HepG2 (cell line): ENCODE measurements around the gene PTK7. TPM values are rescaled to one million over a fixed set of nuclear protein-coding genes. Genes with fewer than 3 reads are reported as not detected.

Experiments used
- ATAC-seq: fragments of 200-7000 bp; cut with Tn5 transposase; 3 replicates; pipeline ENCODE4 v1.9.1; 2020; ENCODE audit warnings: mild to moderate bottlenecking, moderate library complexity
- BruUV-seq: library from RNA; stranded (reverse); fragments of 400-500 nt; replicated peaks from 2 replicates; lab custom pipeline; 2021; lab: Mats Ljungman, UMichigan
- CTCF ChIA-PET: fragments of 300-600 bp; formaldehyde crosslinking; extraction: SDS; loops from one replicate; lab custom pipeline; 2021; ENCODE audit warnings: low total read pairs, inconsistent platforms, low intra/inter-chr PET ratio; lab: Yijun Ruan, JAX
- POLR2A ChIA-PET: fragments of 350-600 bp; sonication (Branson Sonifier 250); formaldehyde crosslinking; loops from one replicate; lab custom pipeline; 2020; ENCODE audit warnings: antibody characterized with exemption, inconsistent platforms; lab: Yijun Ruan, JAX
- DNase-seq: peaks from one replicate; pipeline ENCODE4 v3.0.0-alpha.2; 2015; ENCODE audit warnings: low spot score
- FAIRE-seq: peaks from 3 replicates; lab custom pipeline; 2011; peaks lifted over from hg19 to GRCh38; lab: Jason Lieb, UNC
- H2AFZ ChIP-seq: one replicate; pipeline ENCODE4 v1.6.1; 2011; ENCODE audit warnings: low read length, inconsistent platforms
- H3K27ac ChIP-seq: fragments of 300-600 bp; 3 replicates; pipeline ENCODE4 v1.8.0; 2011; ENCODE audit warnings: mixed run types, mild to moderate bottlenecking, mixed read lengths, low read length, inconsistent platforms; ENCODE audit not compliant: insufficient read depth; ENCODE audit errors: extremely low read length
- H3K27me3 ChIP-seq, 2 experiments: fragments of 200-600 bp in 1 of 2; 2 replicates in 1 of 2; 3 replicates in 1 of 2; pipeline versions ENCODE4 v1.6.0 to v1.8.0; 2011; ENCODE audit warnings: low read length in 2 of 2, mild to moderate bottlenecking in 2 of 2, moderate library complexity in 2 of 2, inconsistent platforms in 1 of 2; ENCODE audit not compliant: insufficient read depth in 2 of 2, control insufficient read depth in 1 of 2
- H3K36me3 ChIP-seq, 2 experiments: fragments of 200-600 bp in 1 of 2; replicated peaks in 1 of 2; 2 replicates in 1 of 2; 3 replicates in 1 of 2; pipeline versions ENCODE4 v1.5.1 to v1.8.0; 2011; ENCODE audit warnings: low read length in 2 of 2, inconsistent platforms in 1 of 2; ENCODE audit not compliant: insufficient read depth in 2 of 2, control insufficient read depth in 1 of 2
- H3K4me1 ChIP-seq: 2 replicates; pipeline ENCODE4 v1.5.1; 2012; ENCODE audit warnings: low read length, inconsistent platforms; ENCODE audit not compliant: insufficient read depth
- H3K4me2 ChIP-seq: 2 replicates; pipeline ENCODE4 v1.6.0; 2011; ENCODE audit warnings: low read depth, low read length, inconsistent platforms
- H3K4me3 ChIP-seq, 3 experiments: fragments of 200-600 bp in 1 of 3; sonication (generic), shearing (Covaris generic) in 1 of 3; replicated peaks in 1 of 3; 2 replicates each; pipeline ENCODE4 v1.5.1; 2011 to 2016; ENCODE audit warnings: low read length in 3 of 3, inconsistent platforms in 2 of 3, low read depth in 2 of 3, mild to moderate bottlenecking in 2 of 3, control low read depth in 1 of 3, mixed read lengths in 1 of 3; ENCODE audit not compliant: insufficient read depth in 1 of 3
- H3K79me2 ChIP-seq: one replicate; pipeline ENCODE4 v1.6.1; 2011; ENCODE audit warnings: low read length, inconsistent platforms; ENCODE audit not compliant: insufficient read depth
- H3K9ac ChIP-seq: 2 replicates; pipeline ENCODE4 v1.6.0; 2011; ENCODE audit warnings: mild to moderate bottlenecking, low read depth, low read length, inconsistent platforms; ENCODE audit not compliant: insufficient read depth
- H3K9me3 ChIP-seq: 2 replicates; pipeline ENCODE4 v1.5.1; 2012; ENCODE audit warnings: mild to moderate bottlenecking, low read length
- H4K20me1 ChIP-seq: 2 replicates; pipeline ENCODE4 v1.6.0; 2011; ENCODE audit warnings: inconsistent platforms, mild to moderate bottlenecking, low read length, moderate library complexity; ENCODE audit not compliant: insufficient read depth
- AGO1 ChIP-seq: fragments of 200-400 bp; formaldehyde crosslinking; IDR thresholded peaks from 2 replicates; pipeline ENCODE4 v1.6.1; 2017; ENCODE audit warnings: mild to moderate bottlenecking, low read depth, low read length, moderate library complexity; ENCODE audit not compliant: poor library complexity, severe bottlenecking
- AGO2 ChIP-seq: fragments of 200-400 bp; formaldehyde crosslinking; optimal IDR thresholded peaks from 2 replicates; pipeline ENCODE3; 2017; ENCODE audit warnings: mild to moderate bottlenecking, low read depth, low read length, moderate library complexity
- NRL ChIP-seq: sonication (generic); formaldehyde crosslinking; IDR thresholded peaks from 2 replicates; pipeline ENCODE4 v1.5.0; 2020; ENCODE audit warnings: missing genetic modification reagents, mild to moderate bottlenecking, moderate library complexity, borderline replicate concordance
- POLR2AphosphoS2 ChIP-seq: IDR thresholded peaks from 2 replicates; pipeline ENCODE4 v1.6.1; 2011; ENCODE audit warnings: low read depth, low read length, improper control_type of control experiment
- RBM22 ChIP-seq: fragments of 200-400 bp; formaldehyde crosslinking; optimal IDR thresholded peaks from 2 replicates; pipeline ENCODE3; 2017; ENCODE audit warnings: mild to moderate bottlenecking, low read length, moderate library complexity
- ZBTB25 ChIP-seq: IDR thresholded peaks from 2 replicates; pipeline ENCODE4 v1.6.1; 2018; ENCODE audit warnings: missing genetic modification reagents
- ZMYM4 ChIP-seq: sonication (generic); formaldehyde crosslinking; IDR thresholded peaks from 2 replicates; pipeline ENCODE4 v1.8.1; 2023; ENCODE audit warnings: mild to moderate bottlenecking, missing genetic modification reagents
- ZNF343 ChIP-seq: sonication (generic); formaldehyde crosslinking; IDR thresholded peaks from 2 replicates; pipeline ENCODE4 v1.4.0; 2020; ENCODE audit warnings: mild to moderate bottlenecking, missing genetic modification reagents
- ZNF687 ChIP-seq: sonication (generic); formaldehyde crosslinking; IDR thresholded peaks from 2 replicates; pipeline ENCODE4 v1.5.1; 2020; ENCODE audit warnings: mild to moderate bottlenecking, missing genetic modification reagents, moderate library complexity
- WGBS: methylation state at CpG from one replicate; pipeline ENCODE4 v1.1.6; 2017; ENCODE audit warnings: low lambda C conversion rate; 5-methylcytosine and 5-hydroxymethylcytosine counted together
- in situ Hi-C: cut with HindIII; loops from 2 replicates; pipeline ENCODE4 v1.10.0; 2017; ENCODE audit warnings: low pct_unique_long_range_greater_than_20kb; ENCODE audit not compliant: extremely low pct_ligation_motif_present
- intact Hi-C: fragments of 100-400 bp; cut with micrococcal nuclease; formaldehyde crosslinking; loops from one replicate; pipeline ENCODE4 v1.10.0; 2022; ENCODE audit not compliant: unreplicated experiment
- polyA plus RNA-seq, 8 experiments: library from polyadenylated mRNA; depleted of rRNA in 3 of 8; stranded (reverse) in 7 of 8; unstranded in 1 of 8; fragments of >200 nt; fragmentation: Illumina TruSeq in 4 of 8; extraction: Trizol in 4 of 8; gene quantifications; 2 replicates each; pipeline versions ENCODE4 v1.2.1 to v1.2.3, GENCODE V29; 2011 to 2016; ENCODE audit warnings: low read depth in 4 of 8, missing spikeins in 1 of 8, mixed read lengths in 1 of 8; ENCODE audit not compliant: insufficient read depth in 1 of 8
- total RNA-seq, 5 experiments: library from RNA; depleted of rRNA; stranded (reverse); fragments of >200 nt; fragmentation: Illumina TruSeq; extraction: Trizol; gene quantifications; 2 replicates each; pipeline ENCODE4 v1.2.3, GENCODE V29; 2016; ENCODE audit warnings: low read depth in 1 of 5

Gene PTK7
- total and polyA plus RNA-seq, 2 of the 13 experiments (the other 11 are each of a cell fraction or from before 2014, with no cell fraction given) = 98.5 to 99.8 TPM

GRCh38 chr6:43050981-43051380, 25.1 kb upstream of the PTK7 start:
- H3K4me3 ChIP-seq = peak overlapping the region in 1 of 3 experiments; percentile 96; a peak in 1 of 6 replicates
- POLR2A ChIA-PET = interaction anchor here (1.2 to 3.7 kb wide), 5 partner anchors 9 to 122 kb away, joined by 3 to 20 read pairs (median 4); partner anchors contain the start of genes CNPY3, KLC4, KLHDC3 and MEA1
- peaks cover 37% of the 10 kb centered on the region for H3K4me1 ChIP-seq
- H3K36me3 ChIP-seq = peaks cover 24 to 54% of the 10 kb centered on the region in 2 experiments
- no peak overlapping the region for H3K27ac ChIP-seq
- DNase-seq (no peak), ATAC-seq (no peak), FAIRE-seq (no peak)
- in situ Hi-C loops = no loop called here
- peak overlapping the region; percentile 98; the same call in 1 of the 2 replicates for H3K9ac ChIP-seq
- H3K4me2 ChIP-seq = peak overlapping the region; percentile 91
- BruUV-seq = no TSS peak
- CTCF ChIA-PET = no interaction called here
- WGBS = 98% methylated on average over 13 of the region's 17 CpGs
- peaks cover 31% of the 10 kb centered on the region for H3K79me2 ChIP-seq
- no peak overlapping the region for H2AFZ ChIP-seq
- no peak for TF ChIP-seq AGO1
- peak; percentile 67 for TF ChIP-seq AGO2
- no peak for TF ChIP-seq ZBTB25
- peak; percentile 43; the same call in 1 of the 2 replicates for TF ChIP-seq ZNF687 (CRISPR knock-in tag)
- TF ChIP-seq ZNF343 = no peak
- TF ChIP-seq POLR2AphosphoS2 = no peak
- no peak for TF ChIP-seq ZMYM4 (CRISPR knock-in tag)
- peak; percentile 31 for TF ChIP-seq RBM22
- TF ChIP-seq NRL (CRISPR knock-in tag) = 0 out of 2 replicates have a peak, but pooled peaks have one; percentile 27
- no peaks in the 10 kb centered on the region for H3K27me3 ChIP-seq
- intact Hi-C loops = loop anchor here (5.0 kb wide), 1 partner anchor 39 kb away; the partner anchor contains the start of genes KLHDC3 and MEA1
- no peaks in the 10 kb centered on the region for H4K20me1 ChIP-seq
- no peaks in the 10 kb centered on the region for H3K9me3 ChIP-seq
